Gastrocnemius medialis (tissue), 4 donors: ENCODE data around the gene NOL12. TPM values are rescaled to one million over a fixed set of nuclear protein-coding genes. Genes with fewer than 3 reads are reported as not detected.

Experiments used
- ATAC-seq, 2 donors: fragments of 150-250 bp; one replicate each; pipeline ENCODE4 v1.9.1; 2016
- DNase-seq, 2 donors: peaks; one replicate each; pipeline ENCODE4 v3.0.0-alpha.2; 2019
- H3K27ac ChIP-seq, 4 donors: fragments of 200-600 bp; sonication (generic); 1 replicate in 1 of 4; 2 replicates in 3 of 4; pipeline ENCODE4 v1.5.1; 2016 to 2018; ENCODE audit warnings: mild to moderate bottlenecking in 2 of 4, moderate library complexity in 1 of 4
- H3K27me3 ChIP-seq, 3 donors: fragments of 200-600 bp; sonication (generic) in 2 of 3; 1 replicate in 1 of 3; 2 replicates in 2 of 3; pipeline versions ENCODE4 v1.5.1 to v1.6.0; 2016 to 2019; ENCODE audit warnings: mild to moderate bottlenecking in 1 of 3, moderate library complexity in 1 of 3
- H3K36me3 ChIP-seq, 2 donors: fragments of 200-600 bp; sonication (generic) in 1 of 2; one replicate each; pipeline ENCODE4 v1.5.1; 2017 to 2018
- H3K4me1 ChIP-seq, 2 donors: fragments of 200-600 bp; sonication (generic) in 1 of 2; one replicate each; pipeline ENCODE4 v1.5.1; 2016 to 2017; ENCODE audit warnings: mild to moderate bottlenecking in 2 of 2
- H3K4me3 ChIP-seq, 4 donors: fragments of 200-600 bp; sonication (generic) in 3 of 4; 1 replicate in 1 of 4; 2 replicates in 3 of 4; pipeline ENCODE4 v1.5.1; 2016 to 2019; ENCODE audit warnings: mild to moderate bottlenecking in 2 of 4
- H3K9me3 ChIP-seq, 3 donors: fragments of 200-600 bp; sonication (generic) in 2 of 3; 1 replicate in 1 of 3; 2 replicates in 2 of 3; pipeline ENCODE4 v1.5.1; 2016 to 2019
- POLR2A ChIP-seq, 2 donors: fragments of 450-650 bp; IDR thresholded peaks; one replicate each; pipeline ENCODE4 v1.6.1; 2017; ENCODE audit warnings: antibody characterized with exemption in 2 of 2, mild to moderate bottlenecking in 2 of 2, moderate library complexity in 2 of 2
- in situ Hi-C, 4 donors: fragments of 200-750 bp; cut with MboI; loops; one replicate each; pipeline versions ENCODE4 v1.15.0 to v1.8.0; 2017; ENCODE audit warnings: low sequenced_read_pairs in 4 of 4
- intact Hi-C: fragments of 100-400 bp; cut with DNase I; formaldehyde crosslinking; loops from one replicate; pipeline ENCODE4 v1.15.1; 2023; ENCODE audit warnings: low total_unique reads
- total RNA-seq, 4 donors: library from RNA; depleted of rRNA; stranded (reverse); fragments of >200 nt; gene quantifications; one replicate each; pipeline versions ENCODE4 v1.1.0 to v1.2.3, GENCODE V29; 2016
- TF ChIP-seq, protein P1 (sequence below), 5 experiments: fragments of 450-650 bp in 3 of 5; fragments of 200-600 bp in 2 of 5; sonication (generic) in 2 of 5; IDR thresholded peaks in 4 of 5; conservative IDR thresholded peaks in 1 of 5; 1 replicate in 4 of 5; 2 replicates in 1 of 5; pipeline ENCODE4 v1.5.1; 2016 to 2019; ENCODE audit warnings: antibody characterized with exemption in 5 of 5, mild to moderate bottlenecking in 3 of 5, moderate library complexity in 3 of 5

NOL12 gene
- total RNA-seq, 4 donors from 2014 or later: 10.0 to 21.7 (median 16.6) TPM

- Histone ChIP-seq H3K27ac (peak overlapping the region; percentile 74 to 81 (median 76)), H3K27me3 (no peaks in the 10 kb centered on the region), H3K36me3 (no peaks in the 10 kb centered on the region), H3K9me3 (no peaks in the 10 kb centered on the region), H3K4me1 (peaks cover 35 to 42% of the 10 kb centered on the region in 2 donors), H3K4me3 (peak overlapping the region; percentile 57 to 65 (median 60))
- TF ChIP-seq, protein P1, sequence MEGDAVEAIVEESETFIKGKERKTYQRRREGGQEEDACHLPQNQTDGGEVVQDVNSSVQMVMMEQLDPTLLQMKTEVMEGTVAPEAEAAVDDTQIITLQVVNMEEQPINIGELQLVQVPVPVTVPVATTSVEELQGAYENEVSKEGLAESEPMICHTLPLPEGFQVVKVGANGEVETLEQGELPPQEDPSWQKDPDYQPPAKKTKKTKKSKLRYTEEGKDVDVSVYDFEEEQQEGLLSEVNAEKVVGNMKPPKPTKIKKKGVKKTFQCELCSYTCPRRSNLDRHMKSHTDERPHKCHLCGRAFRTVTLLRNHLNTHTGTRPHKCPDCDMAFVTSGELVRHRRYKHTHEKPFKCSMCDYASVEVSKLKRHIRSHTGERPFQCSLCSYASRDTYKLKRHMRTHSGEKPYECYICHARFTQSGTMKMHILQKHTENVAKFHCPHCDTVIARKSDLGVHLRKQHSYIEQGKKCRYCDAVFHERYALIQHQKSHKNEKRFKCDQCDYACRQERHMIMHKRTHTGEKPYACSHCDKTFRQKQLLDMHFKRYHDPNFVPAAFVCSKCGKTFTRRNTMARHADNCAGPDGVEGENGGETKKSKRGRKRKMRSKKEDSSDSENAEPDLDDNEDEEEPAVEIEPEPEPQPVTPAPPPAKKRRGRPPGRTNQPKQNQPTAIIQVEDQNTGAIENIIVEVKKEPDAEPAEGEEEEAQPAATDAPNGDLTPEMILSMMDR (IDR thresholded peaks at IDR 0.05 in 4 of 5, conservative IDR thresholded peaks at IDR 0.05 in 1 of 5): no peak
- TF ChIP-seq POLR2A (IDR thresholded peaks at IDR 0.05): no peak
- ATAC-seq: peak in 1 of 2 donors; percentile 3
- intact Hi-C loops (loop anchor here (5.0 kb wide), 1 partner anchor 88 kb away; no protein-coding TSS in a partner anchor), in situ Hi-C loops (no loop called here)
- DNase-seq: no peak
These were observed 26.9 kb upstream of the NOL12 start for GRCh38 chr22:37659066-37659896.

GRCh38 chr22:37659897-37660708, 26.0 kb upstream of the NOL12 start:
- ATAC-seq: no peak
- TF ChIP-seq POLR2A (IDR thresholded peaks at IDR 0.05): no peak
- TF ChIP-seq, protein P1 (IDR thresholded peaks at IDR 0.05 in 4 of 5, conservative IDR thresholded peaks at IDR 0.05 in 1 of 5): no peak
- H3K27ac ChIP-seq: peak overlapping the region; percentile 72 to 81 (median 74)

GRCh38 chr22:37660709-37661045, 25.5 kb upstream of the NOL12 start:
- TF ChIP-seq, protein P1 (IDR thresholded peaks at IDR 0.05 in 4 of 5, conservative IDR thresholded peaks at IDR 0.05 in 1 of 5): no peak
- TF ChIP-seq POLR2A (IDR thresholded peaks at IDR 0.05): no peak
- no peak for DNase-seq
- no peak overlapping the region for H3K4me3 ChIP-seq
- no peaks in the 10 kb centered on the region for H3K36me3 ChIP-seq
- H3K4me1 ChIP-seq: peaks cover 42 to 48% of the 10 kb centered on the region in 2 donors
- in situ Hi-C loops (no loop called here), intact Hi-C loops (no loop called here)
- H3K27ac ChIP-seq: peak overlapping the region; percentile 58 to 75 (median 73)
- ATAC-seq: no peak
- no peaks in the 10 kb centered on the region for H3K27me3 ChIP-seq
- H3K9me3 ChIP-seq: no peaks in the 10 kb centered on the region

More at GRCh38 chr22:37659897-37660708, 26.0 kb upstream of the NOL12 start:
- Histone ChIP-seq H3K4me1 (peaks cover 42 to 47% of the 10 kb centered on the region in 2 donors), H3K4me3 (peak overlapping the region in 3 of 4 donors; percentile 57 to 65 (median 63)), H3K27me3 (no peaks in the 10 kb centered on the region), H3K36me3 (no peaks in the 10 kb centered on the region), H3K9me3 (no peaks in the 10 kb centered on the region)
- in situ Hi-C loops: no loop called here
- DNase-seq: no peak
- intact Hi-C loops: loop anchor here (5.0 kb wide), 1 partner anchor 87 kb away; no protein-coding TSS in a partner anchor

DNA sequence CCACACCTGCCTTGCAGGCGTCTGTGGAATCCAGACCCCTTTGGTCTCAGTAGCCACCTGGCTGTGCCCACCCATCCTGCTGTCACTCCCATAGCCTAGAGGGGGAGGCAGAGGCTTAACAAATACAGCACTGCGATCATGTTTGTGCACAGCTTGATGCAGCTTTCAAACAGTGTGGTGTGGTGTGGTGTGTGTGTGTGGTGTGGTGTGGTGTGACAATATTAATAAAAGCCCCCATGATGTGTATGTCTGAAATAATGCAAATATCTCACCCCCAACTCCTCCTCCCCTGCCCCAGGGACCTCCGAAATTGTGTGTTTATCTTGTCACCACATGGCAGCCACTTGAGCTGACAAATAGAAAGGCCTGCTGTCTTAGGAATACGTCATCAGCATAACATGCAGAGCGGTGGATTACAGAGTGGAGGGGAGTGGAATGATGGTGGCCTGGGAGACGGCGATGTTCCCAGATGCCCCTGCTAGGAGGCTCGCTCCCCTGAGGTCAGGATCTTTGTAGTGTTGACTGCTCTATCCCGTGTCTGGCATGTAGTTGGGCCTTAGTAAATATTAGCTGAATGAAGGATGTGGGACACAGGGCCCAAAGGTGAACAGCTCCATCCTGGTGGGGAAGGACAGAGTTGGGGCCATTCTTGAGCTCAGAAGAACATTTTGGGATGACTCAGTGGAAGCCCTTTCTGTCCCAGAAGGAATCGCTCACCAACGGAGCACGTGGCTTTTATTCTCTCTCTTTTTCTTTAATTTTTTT, 24.8 kb upstream of the NOL12 start:
- Histone ChIP-seq H3K27me3 (no peaks in the 10 kb centered on the region), H3K4me1 (peaks cover 38 to 48% of the 10 kb centered on the region in 2 donors), H3K27ac (peak overlapping the region; percentile 58 to 75 (median 73)), H3K9me3 (no peaks in the 10 kb centered on the region), H3K4me3 (no peak overlapping the region), H3K36me3 (no peaks in the 10 kb centered on the region)
- no peak for DNase-seq
- intact Hi-C loops (no loop called here), in situ Hi-C loops (no loop called here)
- peak in 1 of 2 donors; percentile 25 for ATAC-seq
- no peak for TF ChIP-seq POLR2A (IDR thresholded peaks at IDR 0.05)
- TF ChIP-seq, protein P1 (IDR thresholded peaks at IDR 0.05 in 4 of 5, conservative IDR thresholded peaks at IDR 0.05 in 1 of 5): peak in 4 of 5 experiments; percentile 38 to 53 (median 49)
